Measurements from ENCODE around the gene ARRB1.

ARRB1 gene

DNA sequence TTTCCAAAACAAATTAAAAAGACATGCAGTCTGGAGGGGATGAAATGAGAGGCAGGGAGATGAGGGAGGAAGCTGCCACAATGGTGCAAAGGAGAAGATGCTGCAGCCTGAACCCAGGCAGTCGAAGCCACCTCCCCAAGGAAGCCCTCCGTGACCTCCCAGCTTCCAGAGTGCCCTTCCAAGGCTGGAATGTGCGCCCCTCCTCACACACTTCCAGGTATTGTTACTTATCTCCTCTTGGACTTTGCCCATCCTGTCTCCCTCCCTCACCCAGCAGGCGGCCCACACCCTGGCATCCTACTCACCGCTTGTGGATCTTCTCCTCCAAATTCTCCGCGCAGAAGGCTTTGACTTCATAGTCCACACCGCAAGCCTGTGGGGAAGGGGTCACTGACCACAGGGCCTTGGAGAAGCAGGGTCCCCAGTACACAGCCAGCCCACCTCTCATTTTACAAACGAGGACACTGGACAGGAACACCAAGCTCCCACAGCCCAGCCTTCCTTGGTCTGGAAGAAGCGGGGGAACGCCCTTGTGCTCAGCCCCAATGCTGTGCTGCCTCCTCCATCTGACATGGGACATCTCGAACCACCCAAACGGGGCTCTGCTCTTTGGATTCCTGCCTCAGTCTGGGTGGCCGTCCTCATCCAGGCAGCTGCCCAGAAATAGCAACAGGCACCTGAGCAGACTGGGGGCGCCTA is 70.5 kb downstream of the ARRB1 start:
- no peak for DNase-seq (ENCODE audit: low read depth in 2 of 2)
- H3K4me3 ChIP-seq (replicated peaks in 1 of 2; ENCODE audit: low read depth in 2 of 2, low read length in 2 of 2) = no peak overlapping the region
- TF ChIP-seq, protein P1, sequence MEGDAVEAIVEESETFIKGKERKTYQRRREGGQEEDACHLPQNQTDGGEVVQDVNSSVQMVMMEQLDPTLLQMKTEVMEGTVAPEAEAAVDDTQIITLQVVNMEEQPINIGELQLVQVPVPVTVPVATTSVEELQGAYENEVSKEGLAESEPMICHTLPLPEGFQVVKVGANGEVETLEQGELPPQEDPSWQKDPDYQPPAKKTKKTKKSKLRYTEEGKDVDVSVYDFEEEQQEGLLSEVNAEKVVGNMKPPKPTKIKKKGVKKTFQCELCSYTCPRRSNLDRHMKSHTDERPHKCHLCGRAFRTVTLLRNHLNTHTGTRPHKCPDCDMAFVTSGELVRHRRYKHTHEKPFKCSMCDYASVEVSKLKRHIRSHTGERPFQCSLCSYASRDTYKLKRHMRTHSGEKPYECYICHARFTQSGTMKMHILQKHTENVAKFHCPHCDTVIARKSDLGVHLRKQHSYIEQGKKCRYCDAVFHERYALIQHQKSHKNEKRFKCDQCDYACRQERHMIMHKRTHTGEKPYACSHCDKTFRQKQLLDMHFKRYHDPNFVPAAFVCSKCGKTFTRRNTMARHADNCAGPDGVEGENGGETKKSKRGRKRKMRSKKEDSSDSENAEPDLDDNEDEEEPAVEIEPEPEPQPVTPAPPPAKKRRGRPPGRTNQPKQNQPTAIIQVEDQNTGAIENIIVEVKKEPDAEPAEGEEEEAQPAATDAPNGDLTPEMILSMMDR (IDR thresholded peaks at IDR 0.05; ENCODE audit: low read depth, low read length) = no peak

DNA sequence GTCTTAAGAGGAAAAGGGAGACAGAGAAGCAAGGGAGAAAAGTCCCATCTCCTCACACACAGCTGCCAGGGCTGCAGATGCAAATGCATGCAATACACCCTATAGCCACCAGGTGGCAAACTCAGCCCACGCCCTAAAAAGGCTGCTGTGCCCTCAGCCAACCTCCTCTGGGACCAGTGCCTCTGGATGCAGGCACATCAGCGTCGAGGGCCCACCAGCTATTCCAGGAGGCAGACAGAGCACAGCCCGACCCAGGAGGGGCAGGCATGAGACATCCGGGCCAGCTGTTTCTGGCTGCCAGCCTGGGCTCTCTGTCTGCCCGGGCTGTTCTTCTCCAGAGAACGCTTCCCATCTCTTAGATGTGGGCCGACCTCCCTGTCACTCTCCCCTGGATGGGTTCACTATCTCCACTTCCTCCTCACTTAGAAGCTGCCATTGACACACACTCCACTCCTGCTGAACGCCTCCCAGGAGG is 71.2 kb downstream of the ARRB1 start:
- no peak overlapping the region for H3K4me3 ChIP-seq (replicated peaks in 1 of 2; ENCODE audit: low read depth in 2 of 2, low read length in 2 of 2)
- peak; percentile 77 to 83 for DNase-seq (ENCODE audit: low read depth in 2 of 2)
- TF ChIP-seq, protein P1 (IDR thresholded peaks at IDR 0.05; ENCODE audit: low read depth, low read length) = peak; percentile 97

DNA sequence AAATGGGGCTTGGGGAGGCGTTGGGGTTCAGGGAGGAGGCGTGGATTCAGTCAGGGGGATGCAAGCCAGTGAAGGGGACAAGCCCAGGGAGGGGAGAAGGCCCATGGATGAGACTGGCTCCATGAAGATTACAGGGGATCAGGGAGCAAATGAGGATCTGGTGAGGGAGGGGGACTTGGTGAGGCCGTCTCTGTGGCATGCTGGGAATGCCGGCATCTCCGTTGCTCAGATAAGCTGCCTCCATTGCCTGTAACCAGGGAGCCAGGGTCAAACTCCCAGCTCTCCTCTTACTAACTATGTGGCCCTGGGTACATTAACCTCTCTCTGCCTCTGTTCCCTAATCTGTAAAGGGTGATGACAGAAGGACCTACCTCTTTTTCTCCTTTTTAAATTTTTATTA is 72.2 kb downstream of the ARRB1 start:
- no peak overlapping the region for H3K4me3 ChIP-seq (replicated peaks in 1 of 2; ENCODE audit: low read depth in 2 of 2, low read length in 2 of 2)
- DNase-seq (ENCODE audit: low read depth in 2 of 2) = no peak
- TF ChIP-seq, protein P1 (IDR thresholded peaks at IDR 0.05; ENCODE audit: low read depth, low read length) = no peak

DNA sequence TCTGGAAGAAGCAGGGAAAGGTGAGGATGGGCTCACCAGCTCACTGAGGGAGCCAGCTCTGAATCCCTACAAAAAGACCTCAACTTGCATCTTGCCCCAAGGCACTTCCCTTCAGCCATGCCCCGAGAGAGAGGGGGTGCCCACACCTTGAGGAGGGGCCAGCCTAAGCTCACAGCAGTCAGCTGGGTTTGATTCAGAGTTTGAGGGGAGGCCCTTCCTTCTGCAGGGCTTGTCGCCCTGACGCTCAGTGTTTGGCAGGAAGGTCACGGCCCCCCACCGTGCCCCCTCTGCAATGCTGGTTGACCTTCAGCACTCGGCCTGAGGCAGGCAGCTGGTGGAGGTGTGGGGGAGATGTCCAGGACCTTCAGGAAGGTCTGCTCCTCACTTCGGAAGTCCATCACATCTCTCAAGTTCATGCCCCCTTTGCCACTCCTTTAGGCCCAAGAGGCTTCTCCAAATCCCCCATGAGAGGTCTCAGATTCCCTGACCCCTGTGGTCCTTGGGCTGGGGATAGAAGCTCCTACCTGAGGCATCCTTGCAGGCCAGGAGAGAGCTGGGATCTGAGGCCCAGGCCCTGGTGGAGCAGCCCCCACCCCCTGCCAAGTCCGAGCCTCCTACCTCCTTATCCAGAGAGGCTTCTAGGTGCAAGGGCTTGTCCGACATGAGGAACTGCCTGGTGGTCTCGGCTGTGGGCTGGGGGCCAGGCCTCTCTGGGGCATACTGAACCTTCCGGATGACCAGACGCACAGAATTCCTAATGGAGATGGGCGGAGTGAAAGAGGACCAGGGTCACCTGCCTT is 73.3 kb downstream of the ARRB1 start:
- TF ChIP-seq, protein P1 (IDR thresholded peaks at IDR 0.05; ENCODE audit: low read depth, low read length) = no peak
- no peak for DNase-seq (ENCODE audit: low read depth in 2 of 2)
- H3K4me3 ChIP-seq (replicated peaks in 1 of 2; ENCODE audit: low read depth in 2 of 2, low read length in 2 of 2) = no peak overlapping the region

DNA sequence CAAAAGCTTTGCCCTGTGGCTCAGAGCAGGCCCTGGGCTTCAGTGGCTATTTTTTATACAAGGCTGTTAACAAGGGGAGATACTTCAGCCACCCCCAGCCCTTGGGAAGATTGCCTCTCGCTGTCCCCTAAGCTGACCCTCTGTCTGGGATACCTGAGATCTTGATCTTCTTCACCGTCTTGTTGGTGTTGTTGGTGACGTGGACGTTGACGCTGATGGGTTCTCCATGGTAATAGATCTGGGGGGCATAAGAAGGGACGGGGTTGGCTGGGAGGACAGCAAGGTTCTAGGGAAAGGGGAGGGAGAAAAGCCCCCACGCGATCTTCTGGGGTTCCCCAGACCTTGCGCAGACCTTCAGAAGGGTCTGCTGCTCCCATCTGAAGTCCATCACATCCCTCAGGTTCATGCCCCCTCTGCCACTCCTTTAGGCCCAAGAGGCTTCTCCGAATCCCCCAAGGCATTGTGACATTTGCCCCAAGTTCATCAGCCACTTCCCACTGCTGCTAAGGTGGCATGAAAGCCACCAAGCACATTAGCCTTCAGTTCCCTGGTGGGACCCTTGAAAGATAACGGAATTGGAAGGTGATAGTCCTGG is 74.2 kb downstream of the ARRB1 start:
- no peak for DNase-seq (ENCODE audit: low read depth in 2 of 2)
- H3K4me3 ChIP-seq (replicated peaks in 1 of 2; ENCODE audit: low read depth in 2 of 2, low read length in 2 of 2) = no peak overlapping the region
- TF ChIP-seq, protein P1 (IDR thresholded peaks at IDR 0.05; ENCODE audit: low read depth, low read length) = no peak

DNA sequence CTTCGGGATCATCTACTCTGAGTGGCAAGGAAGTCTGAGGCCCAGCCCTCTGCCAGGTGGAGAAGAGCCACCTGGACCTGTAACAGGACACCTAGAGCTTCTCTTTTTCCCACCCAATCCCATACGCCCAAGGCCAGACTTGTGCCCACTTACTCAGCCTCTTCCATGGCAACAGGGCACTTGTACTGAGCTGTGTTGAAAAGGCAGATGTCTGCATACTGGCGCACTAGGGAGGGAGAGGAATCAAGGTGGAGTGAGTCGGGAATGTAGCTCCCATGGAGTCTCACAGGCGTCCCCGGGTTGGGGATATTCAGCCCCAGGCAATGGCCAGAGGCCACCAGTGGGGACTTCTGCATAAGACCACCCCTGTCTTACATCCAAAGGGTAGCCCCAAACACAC is 74.8 kb downstream of the ARRB1 start:
- TF ChIP-seq, protein P1 (IDR thresholded peaks at IDR 0.05; ENCODE audit: low read depth, low read length) = no peak
- no peak for DNase-seq (ENCODE audit: low read depth in 2 of 2)
- H3K4me3 ChIP-seq (replicated peaks in 1 of 2; ENCODE audit: low read depth in 2 of 2, low read length in 2 of 2) = no peak overlapping the region

All from cardiac fibroblast (primary cell).